Lung (tissue), 12 donors: ENCODE data around the gene FRAS1. TPM values are rescaled to one million over a fixed set of nuclear protein-coding genes. Genes with fewer than 3 reads are reported as not detected.
A peak's percentile ranks its signal among the peaks of the same experiment; 100 is the strongest.

ENCODE experiments used
- ATAC-seq: fragments of 200-7000 bp; cut with Tn5 transposase; one replicate; pipeline ENCODE4 v1.9.1; 2020; ENCODE audit warnings: moderate number of reproducible peaks; ENCODE audit not compliant: insufficient read depth, low FRiP score
- DNase-seq, 3 donors: peaks; one replicate each; pipeline ENCODE4 v3.0.0-alpha.2; 2013 to 2017
- H3K27ac ChIP-seq, 2 donors: one replicate each; pipeline ENCODE4 v1.5.1; 2013; ENCODE audit warnings: mild to moderate bottlenecking in 2 of 2, moderate library complexity in 2 of 2, control low read depth in 1 of 2, inconsistent platforms in 1 of 2, low read depth in 1 of 2, low read length in 1 of 2
- H3K27me3 ChIP-seq, 3 donors: one replicate each; pipeline ENCODE4 v1.5.1; 2013; ENCODE audit warnings: low read length in 2 of 3; ENCODE audit not compliant: control insufficient read depth in 3 of 3, insufficient read depth in 3 of 3
- H3K36me3 ChIP-seq, 4 donors: one replicate each; pipeline ENCODE4 v1.5.1; 2013; ENCODE audit warnings: low read length in 4 of 4, mild to moderate bottlenecking in 1 of 4, moderate library complexity in 1 of 4; ENCODE audit not compliant: control insufficient read depth in 4 of 4, insufficient read depth in 4 of 4
- H3K4me1 ChIP-seq, 5 donors: one replicate each; pipeline ENCODE4 v1.5.1; 2013; ENCODE audit warnings: low read length in 5 of 5, mild to moderate bottlenecking in 2 of 5, moderate library complexity in 1 of 5; ENCODE audit not compliant: control insufficient read depth in 5 of 5, insufficient read depth in 5 of 5
- H3K4me3 ChIP-seq: one replicate; pipeline ENCODE4 v1.5.1; 2013; ENCODE audit warnings: mild to moderate bottlenecking, control low read depth, moderate library complexity
- H3K9ac ChIP-seq, 2 donors: one replicate each; pipeline ENCODE4 v1.5.1; 2013; ENCODE audit warnings: low read length in 2 of 2, control low read depth in 1 of 2; ENCODE audit not compliant: insufficient read depth in 1 of 2
- H3K9me3 ChIP-seq, 4 donors: one replicate each; pipeline ENCODE4 v1.5.1; 2013; ENCODE audit warnings: low read length in 3 of 4, mild to moderate bottlenecking in 1 of 4, moderate library complexity in 1 of 4; ENCODE audit not compliant: control insufficient read depth in 4 of 4, insufficient read depth in 3 of 4
- WGBS, 2 donors: extraction: QIAGEN DNeasy Blood & Tissue Kit; methylation state at CpG; one replicate each; pipeline ENCODE4 v1.1.7; 2013; 5-methylcytosine and 5-hydroxymethylcytosine counted together
- polyA plus RNA-seq, 2 donors: library from polyadenylated mRNA; stranded (reverse); fragments of 200-250 nt; gene quantifications; one replicate each; pipeline ENCODE4 v1.2.1, GENCODE V29; 2013
- total RNA-seq, 2 donors: library from RNA; depleted of rRNA in 1 of 2; stranded (reverse); fragments of >200 nt in 1 of 2; gene quantifications; one replicate each; pipeline ENCODE4 v1.2.1, GENCODE V29; 2014 to 2021
- TF ChIP-seq, protein P1 (sequence below): IDR thresholded peaks from 2 replicates; pipeline ENCODE4 v1.5.1; 2012; ENCODE audit warnings: mild to moderate bottlenecking; ENCODE audit errors: control extremely low read depth, extremely low read depth
- donor health status: control.
- donor health status: control.
- donor health status: Bipolar disorder and iron deficiency.
- donor health status: healthy.
- donor health status: DM: yes; HTN: yes; CAD: no.

FRAS1 gene
- total and polyA plus RNA-seq, 4 donors = 0.45 to 53.8 (median 6.9) TPM

- Histone ChIP-seq H3K27me3 (no peaks in the 10 kb centered on the region), H3K36me3 (no peaks in the 10 kb centered on the region), H3K9ac (no peak overlapping the region), H3K27ac (no peak overlapping the region), H3K9me3 (no peaks in the 10 kb centered on the region), H3K4me3 (no peak overlapping the region), H3K4me1 (peaks cover 2 to 36% (median 11%) of the 10 kb centered on the region in 5 donors)
- peak in 1 of 3 donors; percentile 31 for DNase-seq
- TF ChIP-seq, protein P1, sequence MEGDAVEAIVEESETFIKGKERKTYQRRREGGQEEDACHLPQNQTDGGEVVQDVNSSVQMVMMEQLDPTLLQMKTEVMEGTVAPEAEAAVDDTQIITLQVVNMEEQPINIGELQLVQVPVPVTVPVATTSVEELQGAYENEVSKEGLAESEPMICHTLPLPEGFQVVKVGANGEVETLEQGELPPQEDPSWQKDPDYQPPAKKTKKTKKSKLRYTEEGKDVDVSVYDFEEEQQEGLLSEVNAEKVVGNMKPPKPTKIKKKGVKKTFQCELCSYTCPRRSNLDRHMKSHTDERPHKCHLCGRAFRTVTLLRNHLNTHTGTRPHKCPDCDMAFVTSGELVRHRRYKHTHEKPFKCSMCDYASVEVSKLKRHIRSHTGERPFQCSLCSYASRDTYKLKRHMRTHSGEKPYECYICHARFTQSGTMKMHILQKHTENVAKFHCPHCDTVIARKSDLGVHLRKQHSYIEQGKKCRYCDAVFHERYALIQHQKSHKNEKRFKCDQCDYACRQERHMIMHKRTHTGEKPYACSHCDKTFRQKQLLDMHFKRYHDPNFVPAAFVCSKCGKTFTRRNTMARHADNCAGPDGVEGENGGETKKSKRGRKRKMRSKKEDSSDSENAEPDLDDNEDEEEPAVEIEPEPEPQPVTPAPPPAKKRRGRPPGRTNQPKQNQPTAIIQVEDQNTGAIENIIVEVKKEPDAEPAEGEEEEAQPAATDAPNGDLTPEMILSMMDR = no peak
- ATAC-seq = no peak
- WGBS, 2 donors = 51 to 76% methylated on average over 1 of the region's 1 CpG
These were observed 236.2 kb downstream of the FRAS1 start for GRCh38 chr4:78293348-78293747.

GRCh38 chr4:78293821-78294301 lies 236.7 kb downstream of the FRAS1 start:
- H3K9ac ChIP-seq = no peak overlapping the region
- H3K27me3 ChIP-seq = no peaks in the 10 kb centered on the region
- no peak overlapping the region for H3K4me3 ChIP-seq
- no peak overlapping the region for H3K27ac ChIP-seq
- DNase-seq = peak; percentile 61 to 82 (median 79)
- H3K4me1 ChIP-seq = peaks cover 2 to 41% (median 15%) of the 10 kb centered on the region in 5 donors
- WGBS, 2 donors = 62 to 67% methylated on average over 4 of the region's 4 CpGs
- H3K36me3 ChIP-seq = no peaks in the 10 kb centered on the region
- no peaks in the 10 kb centered on the region for H3K9me3 ChIP-seq
- TF ChIP-seq, protein P1 = no peak
- ATAC-seq = no peak

- Histone ChIP-seq H3K27ac (no peak overlapping the region), H3K4me1 (peaks cover 4 to 50% (median 19%) of the 10 kb centered on the region in 5 donors), H3K9me3 (no peaks in the 10 kb centered on the region), H3K4me3 (no peak overlapping the region), H3K9ac (no peak overlapping the region), H3K27me3 (no peaks in the 10 kb centered on the region), H3K36me3 (no peaks in the 10 kb centered on the region)
- WGBS, 2 donors = 84 to 85% methylated on average over 3 of the region's 3 CpGs
- DNase-seq (no peak), ATAC-seq (no peak)
- TF ChIP-seq, protein P1 = no peak
These were observed 239.1 kb downstream of the FRAS1 start for GRCh38 chr4:78296261-78296660.
